Neuron (in vitro differentiated cells): ENCODE data around the gene RRH.
"Not testable (repeated sequence)": the region's sequence is repeated elsewhere in the genome, so short reads cannot be mapped to it uniquely, and the experiment has no call there.

Experiments
- H2AFZ ChIP-seq: one replicate; pipeline ENCODE4 v1.6.1; 2013; ENCODE audit warnings: low read depth, mild to moderate bottlenecking, inconsistent platforms, low read length, moderate library complexity
- H3K27me3 ChIP-seq: one replicate; pipeline ENCODE4 v1.6.1; 2013; ENCODE audit warnings: low read length; ENCODE audit not compliant: insufficient read depth
- H3K36me3 ChIP-seq: one replicate; pipeline ENCODE4 v1.6.1; 2013; ENCODE audit warnings: low read length; ENCODE audit not compliant: insufficient read depth
- H3K4me1 ChIP-seq: one replicate; pipeline ENCODE4 v1.6.1; 2013; ENCODE audit warnings: low read length; ENCODE audit not compliant: insufficient read depth
- H3K4me3 ChIP-seq: 2 replicates; pipeline ENCODE4 v1.5.1; 2013; ENCODE audit warnings: mild to moderate bottlenecking, low read length, moderate library complexity
- H3K9me3 ChIP-seq: one replicate; pipeline ENCODE4 v1.6.1; 2013; ENCODE audit warnings: low read length

Gene RRH, protein sequence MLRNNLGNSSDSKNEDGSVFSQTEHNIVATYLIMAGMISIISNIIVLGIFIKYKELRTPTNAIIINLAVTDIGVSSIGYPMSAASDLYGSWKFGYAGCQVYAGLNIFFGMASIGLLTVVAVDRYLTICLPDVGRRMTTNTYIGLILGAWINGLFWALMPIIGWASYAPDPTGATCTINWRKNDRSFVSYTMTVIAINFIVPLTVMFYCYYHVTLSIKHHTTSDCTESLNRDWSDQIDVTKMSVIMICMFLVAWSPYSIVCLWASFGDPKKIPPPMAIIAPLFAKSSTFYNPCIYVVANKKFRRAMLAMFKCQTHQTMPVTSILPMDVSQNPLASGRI

DNA sequence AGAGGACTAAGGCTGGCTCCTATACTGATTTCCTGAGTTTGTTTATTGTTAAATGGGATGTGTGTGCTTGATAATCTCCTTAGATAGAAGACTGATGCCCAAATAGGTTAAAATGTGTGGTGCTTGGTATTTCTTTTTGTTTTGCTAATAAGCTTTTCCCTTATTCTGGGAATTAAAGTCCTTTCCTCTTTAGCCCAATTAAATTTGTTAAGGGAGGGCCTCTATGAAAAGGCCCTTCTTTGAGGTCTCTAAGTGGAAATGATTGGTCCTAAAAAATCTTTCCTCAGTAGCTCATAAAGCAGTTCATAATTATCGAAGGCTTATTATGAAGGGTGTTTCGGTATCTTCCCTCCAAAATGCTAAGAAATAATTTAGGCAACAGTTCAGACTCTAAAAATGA is at the start of gene RRH:
TSS of gene RRH (plus strand) at position 301 of the 400 bp plus-strand sequence. CDS start at position 357, 56 bp downstream.
- Histone ChIP-seq H3K9me3 (no peaks in the 10 kb centered on the region), H3K4me3 (no peak within 1 kb of the TSS), H3K36me3 (peaks cover 30% of the 10 kb centered on the region), H3K4me1 (no peaks in the 10 kb centered on the region), H2AFZ (no peak within 1 kb of the TSS), H3K27me3 (no peaks in the 10 kb centered on the region)

DNA sequence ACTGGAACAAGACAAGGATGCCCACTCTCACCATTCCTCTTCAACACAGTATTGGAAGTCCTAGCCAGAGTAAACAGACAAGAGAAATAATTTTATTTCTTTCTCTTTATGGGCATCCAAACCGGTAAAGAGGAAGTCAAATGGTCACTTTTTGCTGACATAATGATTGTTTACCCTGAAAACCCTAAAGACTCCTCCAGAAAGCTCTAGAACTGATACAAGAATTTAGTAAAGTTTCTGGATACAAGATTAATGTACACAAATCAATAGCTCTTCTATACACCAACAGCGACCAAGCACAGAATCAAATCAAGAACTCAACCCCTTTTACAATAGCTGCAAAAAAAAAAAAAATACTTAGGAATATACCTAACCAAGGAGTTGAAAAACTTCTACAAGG is 45.7 kb upstream of the RRH start:
- H3K9me3 ChIP-seq, H3K36me3 ChIP-seq, H3K4me3 ChIP-seq, H3K4me1 ChIP-seq, H3K27me3 ChIP-seq, H2AFZ ChIP-seq: not testable (repeated sequence)

DNA sequence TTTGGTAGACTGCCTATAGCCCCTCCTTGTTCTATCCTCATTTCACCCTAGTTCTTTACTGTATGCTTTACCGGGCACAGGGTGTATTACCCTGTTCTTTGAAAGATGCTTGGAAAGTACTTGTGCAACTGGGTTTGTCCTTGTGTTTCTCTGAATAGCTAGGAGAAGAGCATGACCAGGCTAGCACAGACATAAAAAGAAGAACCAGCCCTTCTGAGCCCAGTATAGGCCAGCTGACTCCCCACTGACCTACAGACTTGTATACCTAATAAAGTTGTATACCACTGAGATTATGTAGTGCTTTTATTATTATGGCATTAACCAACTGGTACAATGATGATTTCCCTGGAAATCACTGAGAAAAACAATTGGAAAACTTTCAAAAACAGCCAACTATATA is 40.9 kb upstream of the RRH start:
- Histone ChIP-seq H3K4me3 (no peak overlapping the region), H3K27me3 (no peaks in the 10 kb centered on the region), H3K9me3 (no peaks in the 10 kb centered on the region), H3K4me1 (no peaks in the 10 kb centered on the region), H2AFZ (no peak overlapping the region), H3K36me3 (no peaks in the 10 kb centered on the region)

DNA sequence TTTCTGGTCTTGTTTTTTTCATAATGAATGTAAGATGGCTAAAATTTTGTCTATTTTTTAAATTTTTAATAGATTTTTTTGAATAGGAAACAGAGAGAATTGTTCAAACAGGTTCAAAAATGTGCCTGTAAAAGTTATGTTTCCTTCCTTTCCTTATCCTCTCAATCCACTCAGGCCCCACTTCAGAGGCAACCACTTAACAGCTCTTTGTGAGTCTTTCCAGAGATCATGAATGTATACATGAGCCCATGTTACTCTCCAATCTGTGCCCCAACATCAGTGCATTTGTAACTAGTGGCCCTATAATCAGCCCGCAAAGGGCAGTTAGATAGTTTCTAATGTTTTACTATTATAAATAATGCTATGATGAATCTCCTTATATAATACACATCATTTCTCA is 40.0 kb upstream of the RRH start:
- H3K4me3 ChIP-seq, result no peak overlapping the region
- H3K9me3 ChIP-seq, result no peaks in the 10 kb centered on the region
- H3K4me1 ChIP-seq, result no peaks in the 10 kb centered on the region
- no peaks in the 10 kb centered on the region for H3K27me3 ChIP-seq
- H3K36me3 ChIP-seq, result no peaks in the 10 kb centered on the region
- H2AFZ ChIP-seq, result no peak overlapping the region

DNA sequence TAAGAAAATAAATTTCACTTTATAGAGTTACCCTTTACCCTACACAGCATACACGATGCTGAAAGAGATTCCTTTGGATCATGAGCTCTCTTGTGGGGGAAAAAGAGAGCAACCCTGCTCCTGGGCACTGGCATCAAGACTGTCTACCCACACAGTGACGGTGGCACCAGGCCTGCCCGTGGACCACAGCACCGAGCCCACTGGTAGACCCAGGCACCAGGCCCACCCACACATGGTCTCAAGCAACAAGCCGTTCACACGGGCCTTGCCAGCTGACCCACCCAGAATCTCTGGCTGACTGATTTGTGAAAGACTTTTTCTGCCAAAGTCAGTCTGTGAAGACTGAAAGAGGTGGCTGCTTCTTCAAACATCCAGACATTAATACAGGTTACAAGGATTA is 32.7 kb upstream of the RRH start:
- H3K9me3 ChIP-seq, result no peaks in the 10 kb centered on the region
- no peak overlapping the region for H3K4me3 ChIP-seq
- no peak overlapping the region for H2AFZ ChIP-seq
- H3K27me3 ChIP-seq, result no peaks in the 10 kb centered on the region
- no peaks in the 10 kb centered on the region for H3K4me1 ChIP-seq
- H3K36me3 ChIP-seq, result no peaks in the 10 kb centered on the region

DNA sequence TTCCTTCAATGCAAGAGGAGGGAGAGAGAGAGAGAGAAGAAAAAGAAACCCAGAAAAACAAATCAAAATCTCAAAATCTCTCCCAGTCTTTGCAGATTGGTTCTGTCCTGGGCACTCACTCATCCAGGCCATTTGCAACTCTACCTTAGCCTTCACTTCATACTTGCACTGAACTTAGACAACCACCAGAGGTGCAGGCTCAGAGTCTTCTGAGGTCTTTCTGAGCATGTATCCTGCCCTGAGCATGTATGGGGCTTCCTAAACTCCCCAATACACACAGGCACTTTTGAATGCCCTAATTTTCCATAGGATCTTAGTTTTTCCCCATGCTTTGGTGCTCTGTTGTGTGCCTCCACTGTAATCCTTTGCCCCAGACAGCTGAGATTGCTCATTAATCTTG is 28.9 kb upstream of the RRH start:
- Histone ChIP-seq H3K9me3 (no peaks in the 10 kb centered on the region), H2AFZ (no peak overlapping the region), H3K4me1 (no peaks in the 10 kb centered on the region), H3K4me3 (no peak overlapping the region), H3K27me3 (peaks cover 5% of the 10 kb centered on the region), H3K36me3 (no peaks in the 10 kb centered on the region)

DNA sequence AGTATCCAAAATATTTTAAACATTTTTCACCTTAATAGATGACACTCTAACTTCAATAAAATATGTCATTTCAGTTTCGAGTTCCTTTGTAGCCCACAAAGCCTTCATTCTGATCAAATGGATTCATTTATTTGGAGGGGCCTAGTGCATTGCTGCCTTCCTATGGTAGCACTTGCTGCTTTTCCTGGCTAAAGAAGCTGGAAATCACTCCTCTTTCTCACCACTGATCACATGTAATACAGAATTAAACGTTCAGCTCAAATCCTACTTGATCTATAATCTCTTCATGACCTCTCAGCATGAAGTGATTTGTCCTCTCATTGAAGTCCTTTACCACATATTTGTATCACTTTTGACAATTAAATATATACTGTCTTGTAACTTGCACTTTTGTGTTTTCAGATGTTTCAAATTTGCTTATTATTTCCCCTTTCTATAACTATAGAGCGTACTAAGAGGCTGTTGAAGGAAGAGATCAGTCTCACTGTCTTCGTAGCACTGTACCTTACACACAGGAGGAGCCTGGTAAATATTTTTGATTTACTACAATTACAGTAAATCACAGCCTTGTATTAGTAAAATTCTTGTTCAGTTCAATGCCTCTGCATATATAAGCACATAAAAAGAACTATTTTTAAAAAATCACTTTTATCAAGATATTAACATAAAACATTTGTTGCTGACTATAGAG is 26.5 kb upstream of the RRH start:
- H3K4me1 ChIP-seq, result no peaks in the 10 kb centered on the region
- H3K9me3 ChIP-seq, result no peaks in the 10 kb centered on the region
- H2AFZ ChIP-seq, result no peak overlapping the region
- H3K36me3 ChIP-seq, result no peaks in the 10 kb centered on the region
- peaks cover 5% of the 10 kb centered on the region for H3K27me3 ChIP-seq
- H3K4me3 ChIP-seq, result no peak overlapping the region

DNA sequence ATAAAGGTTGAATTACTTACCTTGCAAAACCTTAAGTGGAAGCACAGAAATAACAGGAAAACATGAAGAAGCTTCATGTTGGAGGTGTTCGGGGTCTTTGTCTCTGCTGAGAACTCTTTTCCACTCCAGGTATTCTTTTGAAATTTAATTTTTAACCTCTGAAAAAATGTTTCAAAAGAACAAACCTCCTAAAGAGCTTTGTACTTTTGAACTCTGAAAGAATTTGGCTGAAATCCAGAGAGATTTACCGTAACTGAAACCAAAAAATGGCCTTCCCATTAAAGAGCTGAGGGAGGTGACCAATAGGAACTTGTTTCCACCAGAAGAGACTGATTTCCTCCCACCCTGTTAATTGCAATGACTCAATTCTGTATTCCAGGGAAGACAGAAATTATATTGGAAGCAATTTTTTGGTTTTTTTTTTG is 25.9 kb upstream of the RRH start, which contains the start of gene CFI:
TSS of gene CFI (minus strand) at position 105 of the 425 bp plus-strand sequence. CDS start at position 77, 28 bp downstream.
- H3K4me3 ChIP-seq, result no peak within 1 kb of the TSS
- H3K36me3 ChIP-seq, result no peaks in the 10 kb centered on the region
- H3K9me3 ChIP-seq, result no peaks in the 10 kb centered on the region
- H2AFZ ChIP-seq, result no peak within 1 kb of the TSS
- peaks cover 5% of the 10 kb centered on the region for H3K27me3 ChIP-seq
- H3K4me1 ChIP-seq, result no peaks in the 10 kb centered on the region

DNA sequence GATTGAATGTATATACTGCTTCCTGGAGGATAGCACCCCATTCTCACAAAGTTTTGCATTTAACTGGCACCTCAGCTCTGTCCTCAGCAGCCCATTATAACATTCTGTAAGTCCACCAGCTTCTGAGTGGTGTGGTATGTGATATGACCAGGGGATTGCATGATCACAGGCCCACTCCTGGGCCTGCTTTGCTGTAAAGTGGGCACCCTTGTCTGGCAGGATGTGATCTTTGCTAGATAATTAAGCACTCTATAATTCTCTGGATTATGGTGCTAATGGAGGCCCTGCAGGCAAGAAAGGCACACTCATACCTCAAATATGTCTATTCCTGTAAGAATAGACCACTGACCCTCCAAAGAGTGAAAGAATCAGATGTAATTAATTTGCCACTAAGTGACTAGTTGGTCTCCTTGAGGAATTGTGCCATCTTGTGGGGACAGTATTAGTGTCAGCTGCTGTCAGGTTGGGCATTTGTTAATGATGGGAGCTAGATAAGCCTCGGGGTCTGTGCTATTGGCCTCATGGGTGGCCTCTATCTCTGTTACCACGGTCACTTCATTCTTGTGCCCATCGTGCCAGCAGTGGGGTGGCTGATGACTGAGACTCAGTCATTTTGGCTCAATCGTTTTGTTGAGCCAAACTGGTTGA is 23.7 kb upstream of the RRH start:
- Histone ChIP-seq H3K36me3 (no peaks in the 10 kb centered on the region), H2AFZ (no peak overlapping the region), H3K4me3 (no peak overlapping the region), H3K27me3 (peaks cover 5% of the 10 kb centered on the region), H3K4me1 (no peaks in the 10 kb centered on the region), H3K9me3 (no peaks in the 10 kb centered on the region)

DNA sequence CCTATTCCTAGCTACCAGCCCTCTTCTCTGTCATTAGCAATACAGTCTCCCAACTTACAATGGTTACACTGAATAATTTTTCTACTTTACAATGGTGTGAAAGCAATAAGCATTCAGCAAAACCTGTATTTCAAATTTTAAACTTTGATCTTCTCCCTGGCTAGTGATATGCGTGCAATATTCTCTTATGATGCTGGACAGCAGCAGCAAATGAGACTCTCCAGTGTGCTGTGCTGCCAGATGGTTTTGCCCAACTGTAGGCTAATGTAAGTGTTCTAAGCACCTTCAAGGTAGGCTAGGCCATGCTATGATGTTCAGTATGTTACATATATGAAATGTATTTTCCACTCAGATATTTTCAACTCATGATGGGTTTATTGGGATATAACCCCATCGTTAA is 18.1 kb upstream of the RRH start:
- Histone ChIP-seq H2AFZ (no peak overlapping the region), H3K36me3 (no peaks in the 10 kb centered on the region), H3K4me1 (peaks cover 2% of the 10 kb centered on the region), H3K4me3 (no peak overlapping the region), H3K27me3 (no peaks in the 10 kb centered on the region), H3K9me3 (no peaks in the 10 kb centered on the region)

DNA sequence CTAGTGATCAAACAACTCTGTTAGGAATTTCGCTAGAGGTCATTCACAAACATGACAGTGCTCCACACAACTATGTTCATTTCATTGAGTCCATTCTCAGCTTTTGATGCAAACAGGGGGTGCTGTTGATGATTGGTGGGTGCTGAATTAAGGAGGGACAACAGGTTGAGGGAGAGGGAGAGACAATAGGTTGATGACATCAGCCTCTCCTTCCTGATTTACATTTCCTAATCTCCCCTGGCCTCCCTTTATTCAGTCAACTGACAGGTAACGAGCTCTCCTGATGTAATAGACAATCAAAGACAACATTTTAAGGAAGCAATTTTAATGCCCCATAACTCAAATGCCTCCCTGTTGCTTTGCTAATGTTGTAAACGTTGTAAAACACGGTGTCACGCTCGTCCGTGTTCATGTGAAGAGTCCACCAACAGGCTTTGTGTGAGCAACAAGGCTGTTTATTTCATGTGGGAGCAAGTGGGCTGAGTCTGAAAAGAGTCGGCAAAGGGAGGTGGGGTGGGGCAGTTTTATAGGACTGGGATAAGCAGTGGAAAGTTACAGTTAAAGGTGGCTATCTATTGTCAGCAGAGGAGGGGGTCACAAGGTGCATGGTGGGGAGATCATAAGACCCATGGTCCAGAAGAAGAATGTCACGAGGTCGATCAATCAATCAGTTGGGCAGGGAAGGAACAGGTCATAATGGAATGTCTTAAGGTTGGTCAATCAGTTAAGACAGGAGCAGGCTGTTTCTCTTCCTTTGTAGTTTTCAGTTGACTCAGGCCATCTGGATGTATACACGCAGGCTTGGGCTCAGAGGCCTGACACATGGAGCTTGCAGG is 17.0 kb upstream of the RRH start:
- Histone ChIP-seq H3K4me1 (peaks cover 6% of the 10 kb centered on the region), H3K27me3 (no peaks in the 10 kb centered on the region), H2AFZ (no peak overlapping the region), H3K4me3 (no peak overlapping the region), H3K36me3 (no peaks in the 10 kb centered on the region), H3K9me3 (no peaks in the 10 kb centered on the region)

DNA sequence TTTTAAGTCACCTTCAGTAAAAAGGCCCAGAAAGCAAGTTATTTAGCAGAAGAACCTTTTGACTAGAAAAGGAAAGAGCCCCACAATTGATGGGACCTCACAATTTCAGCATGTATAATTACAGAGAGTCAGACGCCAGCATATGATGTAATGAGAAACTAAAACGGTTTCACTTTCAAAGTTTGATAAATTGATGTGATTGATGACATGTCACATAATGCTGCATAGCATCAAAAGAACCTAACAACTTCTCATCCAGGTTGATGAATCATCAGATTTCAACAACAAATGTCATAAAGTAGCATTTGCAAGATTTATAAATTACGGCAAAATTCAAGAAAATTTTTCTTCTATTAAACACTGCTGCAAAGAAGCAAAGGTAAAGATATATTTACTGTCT is 16.1 kb upstream of the RRH start:
- Histone ChIP-seq H3K36me3 (no peaks in the 10 kb centered on the region), H3K4me3 (no peak overlapping the region), H3K4me1 (peaks cover 9% of the 10 kb centered on the region), H3K27me3 (no peaks in the 10 kb centered on the region), H3K9me3 (no peaks in the 10 kb centered on the region), H2AFZ (no peak overlapping the region)
